ENCODE data around the gene HOXB6. TPM values are rescaled to one million over a fixed set of nuclear protein-coding genes. Genes with fewer than 3 reads are reported as not detected.
A peak's percentile ranks its signal among the peaks of the same experiment; 100 is the strongest.

The HOXB6 gene
- total RNA-seq, 2 donors from 2014 or later: 0.16 TPM; not detected in 1

DNA sequence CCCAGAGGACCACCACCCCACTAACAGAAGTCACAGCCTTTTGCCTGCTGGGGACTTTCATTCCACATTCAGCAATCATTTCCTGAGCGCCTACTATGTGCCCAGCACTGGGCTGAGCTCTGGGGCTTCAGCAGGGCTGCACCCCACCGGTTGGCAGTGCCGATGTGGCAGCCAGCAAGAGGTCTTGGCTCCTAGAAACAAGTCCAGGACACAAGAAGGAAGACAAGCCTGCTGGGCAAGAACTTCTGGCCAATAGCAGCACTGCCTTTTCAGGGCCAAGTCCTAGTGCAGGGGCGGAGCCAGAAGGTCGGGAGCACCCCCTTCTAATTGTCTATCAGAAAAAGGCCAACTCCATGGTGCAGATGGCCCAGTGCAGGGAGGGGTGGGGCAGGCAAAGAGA lies 34.4 kb upstream of the HOXB6 start:
- ATAC-seq: no peak
- H3K27ac Mint-ChIP-seq: no peak overlapping the region
- no peaks in the 10 kb centered on the region for H3K9me3 Mint-ChIP-seq
- no peak for DNase-seq (ENCODE audit: low spot score in 2 of 2)
- peaks cover 4 to 9% of the 10 kb centered on the region in 2 donors for H3K36me3 Mint-ChIP-seq

DNA sequence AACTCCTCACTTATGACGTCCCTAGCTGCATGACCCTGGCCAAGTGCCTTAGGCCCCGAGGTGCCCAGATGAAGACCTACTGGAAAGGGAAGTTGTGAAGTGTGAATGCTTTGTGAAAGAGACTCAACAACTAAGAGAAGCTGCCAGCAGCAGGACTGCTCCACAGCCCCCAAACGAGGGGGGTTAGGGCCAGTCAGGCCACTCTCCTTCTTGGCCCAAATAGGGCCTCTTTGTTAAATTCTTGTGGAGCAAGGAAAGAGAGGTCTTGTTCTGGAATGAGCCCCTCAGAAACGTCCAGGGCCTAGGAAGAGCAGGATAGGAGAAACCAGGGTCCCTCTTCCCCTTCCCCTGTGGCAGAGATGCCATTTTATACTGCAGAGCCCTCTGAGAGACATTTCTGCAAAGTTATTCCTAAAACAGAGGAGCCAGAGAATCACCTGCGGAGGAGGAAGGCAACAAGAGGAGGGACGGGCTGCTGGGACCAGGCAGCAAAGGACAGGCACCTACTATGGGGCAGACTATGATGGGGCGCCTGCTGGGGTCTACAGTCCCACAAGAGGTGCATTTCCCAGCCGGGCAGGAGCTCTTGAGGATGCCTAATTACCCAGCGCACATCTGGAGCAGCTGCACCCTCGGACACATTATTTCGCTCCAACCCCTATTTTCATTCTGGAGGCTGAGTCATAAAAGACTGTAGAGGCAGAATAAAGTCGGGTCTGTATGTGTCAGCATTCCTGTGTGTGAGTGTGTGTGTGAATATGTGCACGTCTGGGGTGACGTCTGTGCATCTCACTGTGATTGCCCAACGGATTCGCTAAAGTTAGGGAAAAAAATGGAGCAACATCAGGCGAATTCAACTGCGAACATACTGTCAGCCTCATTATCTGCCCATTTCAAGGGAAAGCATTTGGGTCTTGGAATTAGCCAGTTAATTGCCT lies 32.8 kb upstream of the HOXB6 start:
- no peak overlapping the region for H3K27ac Mint-ChIP-seq
- H3K9me3 Mint-ChIP-seq: no peaks in the 10 kb centered on the region
- H3K36me3 Mint-ChIP-seq: peaks cover 7 to 9% of the 10 kb centered on the region in 2 donors
- ATAC-seq (no peak), DNase-seq (ENCODE audit: low spot score in 2 of 2) (no peak)

DNA sequence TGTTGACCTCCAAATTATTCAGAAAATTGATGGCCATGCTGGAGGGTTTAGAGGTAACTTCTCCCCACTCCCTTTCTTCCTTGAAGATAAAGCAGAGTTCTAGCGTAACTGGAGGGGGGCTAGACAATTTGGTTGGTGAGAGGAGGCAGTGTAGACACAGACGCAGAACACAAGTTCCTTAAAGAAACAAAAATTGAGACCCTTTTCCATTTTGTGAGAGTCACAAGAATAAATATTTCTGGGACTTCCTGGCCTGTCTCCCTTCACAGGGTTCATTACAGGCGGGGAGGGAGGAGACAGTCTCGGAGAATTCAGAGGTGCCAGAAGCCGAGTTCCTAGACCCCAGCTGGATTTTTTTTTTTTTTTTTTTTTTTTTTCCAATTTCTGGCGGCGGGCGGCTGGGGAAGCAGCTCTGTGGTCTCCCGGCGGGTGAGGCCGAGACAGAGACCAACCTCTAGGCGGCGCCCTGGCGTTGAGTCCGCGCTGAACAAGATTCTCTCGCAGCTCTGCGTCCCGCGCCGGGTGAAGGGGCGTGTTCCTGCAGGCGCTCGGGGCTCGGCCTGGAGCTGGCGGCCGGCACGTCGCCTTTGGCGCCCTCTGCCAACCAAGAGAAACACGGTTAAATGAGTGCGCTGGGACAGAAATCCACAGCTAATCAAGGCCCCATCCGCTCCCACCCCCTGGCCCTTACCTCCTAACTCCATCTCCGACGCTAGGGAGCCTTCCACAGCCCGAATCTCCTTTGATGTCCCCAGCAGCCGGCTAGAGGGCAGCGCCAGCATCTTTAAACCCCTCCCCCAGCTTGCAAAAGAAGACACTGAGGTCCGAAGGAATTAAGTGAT lies 31.6 kb upstream of the HOXB6 start:
- H3K27ac Mint-ChIP-seq: no peak overlapping the region
- DNase-seq (ENCODE audit: low spot score in 2 of 2) (peak in 1 of 2 donors; percentile 85), ATAC-seq (peak; percentile 63 to 88)
- H3K9me3 Mint-ChIP-seq: no peaks in the 10 kb centered on the region
- peaks cover 3 to 10% of the 10 kb centered on the region in 2 donors for H3K36me3 Mint-ChIP-seq

DNA sequence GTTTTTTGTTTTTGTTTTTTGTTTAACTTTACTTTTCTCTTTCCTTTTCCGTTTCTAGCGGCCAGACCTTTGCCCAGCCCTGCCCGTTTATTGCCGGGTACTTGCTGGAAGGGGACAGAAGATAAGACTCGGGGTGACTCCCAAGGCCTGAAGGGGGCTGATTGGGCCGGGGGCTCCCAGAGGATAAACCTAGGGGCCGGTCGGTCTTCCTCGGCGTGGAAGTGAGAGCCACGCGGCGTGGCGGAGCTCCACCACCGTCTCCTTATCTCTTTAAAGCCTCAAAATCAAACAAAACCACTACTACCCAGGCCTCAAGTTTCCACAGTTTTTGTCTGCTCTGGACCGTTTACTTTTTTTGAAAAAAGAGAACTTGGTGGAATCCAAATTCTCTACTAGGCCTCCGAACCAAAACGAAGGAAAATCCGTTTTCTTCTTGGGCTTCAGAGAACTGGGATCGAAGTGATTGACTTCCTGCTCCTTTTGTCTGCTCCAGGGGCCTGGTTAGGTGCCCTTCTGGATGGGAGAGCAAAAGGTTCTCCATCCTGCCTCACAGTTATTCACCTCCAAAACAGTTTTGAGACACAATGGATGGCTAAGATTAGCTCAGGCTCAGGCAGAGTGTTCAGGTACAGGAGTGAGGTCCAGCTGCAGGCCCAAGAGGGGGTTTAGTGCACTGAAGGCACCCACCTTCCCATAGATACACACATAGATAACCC lies 29.9 kb upstream of the HOXB6 start:
- H3K27ac Mint-ChIP-seq: no peak overlapping the region
- ATAC-seq: no peak
- H3K36me3 Mint-ChIP-seq: peaks cover 0 to 6% of the 10 kb centered on the region in 2 donors
- no peak for DNase-seq (ENCODE audit: low spot score in 2 of 2)
- no peaks in the 10 kb centered on the region for H3K9me3 Mint-ChIP-seq

DNA sequence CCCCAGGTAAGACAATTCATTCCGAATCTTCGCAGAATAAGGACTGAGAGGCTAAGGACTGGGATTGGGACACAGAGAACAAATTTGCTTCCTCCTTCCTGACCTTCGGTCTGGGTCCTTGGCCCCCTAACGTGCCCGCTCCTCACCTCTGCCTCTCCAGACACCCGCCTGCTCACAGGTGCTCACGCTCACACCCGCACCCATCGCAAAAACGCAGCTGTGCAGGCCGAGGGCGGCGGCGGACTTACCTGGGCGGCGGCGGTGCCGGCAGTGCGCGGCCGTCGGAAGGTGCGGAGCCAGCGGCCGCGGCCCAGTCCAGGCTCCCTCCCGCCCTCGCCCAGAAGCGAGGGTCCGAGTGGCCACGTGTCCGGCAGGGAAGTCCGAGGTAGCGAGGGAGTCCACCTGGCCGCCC lies 28.5 kb upstream of the HOXB6 start:
- DNase-seq (ENCODE audit: low spot score in 2 of 2): no peak
- Mint-ChIP-seq H3K9me3 (no peaks in the 10 kb centered on the region), H3K36me3 (peaks cover 0 to 6% of the 10 kb centered on the region in 2 donors), H3K27ac (no peak overlapping the region)
- no peak for ATAC-seq

DNA sequence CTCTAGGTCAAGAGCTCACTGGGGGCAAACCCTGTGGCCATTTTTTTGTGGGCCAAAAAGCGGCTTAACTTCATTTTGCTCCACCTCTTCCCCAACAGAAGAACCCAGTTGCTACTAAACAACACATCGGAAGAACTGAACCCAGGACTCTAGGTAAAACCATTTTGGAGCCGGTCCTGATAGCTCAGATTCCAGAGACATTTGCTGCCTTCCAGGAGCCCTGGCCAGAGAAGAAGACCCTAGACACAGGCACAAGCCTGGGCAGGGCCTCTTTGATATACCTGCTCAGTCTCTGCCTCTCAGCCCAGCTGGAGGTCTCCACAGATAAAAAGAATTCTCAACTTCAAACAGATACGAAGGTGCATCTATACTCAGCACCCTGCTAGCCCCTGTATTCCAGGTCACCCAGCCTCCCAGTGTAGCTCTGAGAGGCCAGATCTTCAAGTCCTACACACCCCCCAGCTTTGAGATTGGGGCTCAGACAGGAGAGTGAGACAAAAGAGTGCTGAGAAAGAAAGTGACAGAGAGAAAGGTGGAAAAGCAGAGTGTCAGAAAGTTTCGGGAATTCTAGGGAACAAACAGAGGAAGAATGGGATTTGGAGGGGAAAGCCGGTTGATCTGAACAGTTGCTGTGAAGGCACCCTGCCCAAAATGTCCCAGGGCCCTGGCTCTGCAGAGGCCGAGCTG lies 27.9 kb upstream of the HOXB6 start:
- no peaks in the 10 kb centered on the region for H3K9me3 Mint-ChIP-seq
- H3K27ac Mint-ChIP-seq: no peak overlapping the region
- DNase-seq (ENCODE audit: low spot score in 2 of 2) (no peak), ATAC-seq (no peak)
- peaks cover 0 to 6% of the 10 kb centered on the region in 2 donors for H3K36me3 Mint-ChIP-seq

DNA sequence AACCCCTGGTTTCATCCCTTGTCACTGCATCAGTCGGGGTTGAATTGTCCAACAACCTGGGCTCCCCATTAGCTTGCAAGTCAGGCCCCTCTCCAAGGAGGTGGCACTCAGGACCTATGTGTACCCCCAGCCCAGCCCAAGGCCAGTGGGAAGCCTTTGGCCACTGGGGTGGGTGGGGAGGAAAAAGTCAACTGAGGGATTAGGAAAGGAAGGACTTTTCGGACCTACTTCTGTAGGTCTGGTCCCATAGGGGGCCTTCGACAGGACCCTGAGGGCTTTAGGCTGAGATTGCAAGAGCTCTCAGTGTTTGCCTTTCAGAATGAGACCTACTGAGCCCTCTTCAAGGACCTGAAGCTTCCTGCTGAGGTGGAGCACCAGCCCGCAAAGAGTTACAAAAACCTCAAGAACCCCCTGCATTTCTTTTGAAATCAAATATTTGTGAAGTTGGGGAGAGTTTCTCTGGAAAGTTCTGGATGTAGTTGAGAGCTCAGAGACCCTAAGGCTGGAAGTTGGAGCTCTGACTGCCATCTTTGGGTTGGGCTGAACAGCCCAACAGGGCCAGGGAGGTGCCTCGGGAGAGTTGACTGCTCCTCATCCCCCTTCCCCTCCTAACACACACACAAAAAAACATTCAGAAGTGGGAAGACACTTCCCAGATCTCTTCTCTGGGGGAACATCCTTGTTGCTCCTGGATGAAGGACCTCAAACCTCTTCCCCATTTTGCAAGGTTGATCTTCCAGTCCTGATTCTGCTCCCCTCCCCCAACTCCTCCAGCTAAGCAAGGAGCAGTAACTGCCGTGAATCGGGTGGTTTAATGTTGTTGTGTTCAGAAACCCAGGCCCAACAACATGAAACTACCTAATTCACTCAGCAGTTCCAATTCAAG lies 27.1 kb upstream of the HOXB6 start:
- DNase-seq (ENCODE audit: low spot score in 2 of 2) (no peak), ATAC-seq (no peak)
- Mint-ChIP-seq H3K9me3 (no peaks in the 10 kb centered on the region), H3K27ac (no peak overlapping the region), H3K36me3 (peaks cover 0 to 6% of the 10 kb centered on the region in 2 donors)

DNA sequence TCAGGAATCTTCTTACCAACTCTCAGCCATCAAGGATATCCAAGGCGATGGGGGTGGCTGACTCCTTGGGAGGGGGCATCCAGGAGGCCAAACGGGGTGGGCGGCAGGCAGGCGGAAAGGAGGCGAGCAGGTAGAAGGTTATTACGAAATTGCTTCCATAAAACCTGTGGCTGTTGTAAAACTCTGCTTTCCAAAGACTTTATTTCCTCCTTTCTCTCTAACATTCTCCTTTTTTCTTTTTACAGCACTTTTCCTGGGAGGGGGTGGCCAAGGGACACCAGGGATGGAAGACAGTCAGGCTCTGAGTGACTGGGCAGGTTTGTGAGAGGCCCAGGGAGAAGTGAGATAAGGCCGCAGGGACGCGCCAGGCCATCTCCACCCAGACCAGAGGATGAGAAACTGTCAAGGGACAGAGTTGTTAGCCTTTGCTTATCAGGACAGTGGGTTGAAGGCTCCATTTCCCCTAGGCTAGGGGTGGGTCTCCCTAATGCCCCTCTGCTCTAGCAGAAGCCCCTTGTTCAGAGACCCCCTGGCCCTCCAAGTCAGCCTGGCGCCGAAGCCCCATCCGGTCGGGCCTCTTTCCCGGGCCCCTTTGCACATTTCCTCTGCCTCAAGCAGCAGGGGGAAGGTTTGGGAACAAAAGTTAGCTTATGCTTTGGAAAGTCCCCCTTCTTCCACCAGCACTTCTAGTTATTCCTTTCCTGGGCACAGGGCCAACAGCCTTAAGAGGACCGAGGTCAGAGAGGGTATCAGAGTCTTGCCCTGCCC lies 26.3 kb upstream of the HOXB6 start:
- ATAC-seq: no peak
- Mint-ChIP-seq H3K9me3 (no peaks in the 10 kb centered on the region), H3K36me3 (peaks cover 0 to 6% of the 10 kb centered on the region in 2 donors), H3K27ac (no peak overlapping the region)
- DNase-seq (ENCODE audit: low spot score in 2 of 2): no peak

DNA sequence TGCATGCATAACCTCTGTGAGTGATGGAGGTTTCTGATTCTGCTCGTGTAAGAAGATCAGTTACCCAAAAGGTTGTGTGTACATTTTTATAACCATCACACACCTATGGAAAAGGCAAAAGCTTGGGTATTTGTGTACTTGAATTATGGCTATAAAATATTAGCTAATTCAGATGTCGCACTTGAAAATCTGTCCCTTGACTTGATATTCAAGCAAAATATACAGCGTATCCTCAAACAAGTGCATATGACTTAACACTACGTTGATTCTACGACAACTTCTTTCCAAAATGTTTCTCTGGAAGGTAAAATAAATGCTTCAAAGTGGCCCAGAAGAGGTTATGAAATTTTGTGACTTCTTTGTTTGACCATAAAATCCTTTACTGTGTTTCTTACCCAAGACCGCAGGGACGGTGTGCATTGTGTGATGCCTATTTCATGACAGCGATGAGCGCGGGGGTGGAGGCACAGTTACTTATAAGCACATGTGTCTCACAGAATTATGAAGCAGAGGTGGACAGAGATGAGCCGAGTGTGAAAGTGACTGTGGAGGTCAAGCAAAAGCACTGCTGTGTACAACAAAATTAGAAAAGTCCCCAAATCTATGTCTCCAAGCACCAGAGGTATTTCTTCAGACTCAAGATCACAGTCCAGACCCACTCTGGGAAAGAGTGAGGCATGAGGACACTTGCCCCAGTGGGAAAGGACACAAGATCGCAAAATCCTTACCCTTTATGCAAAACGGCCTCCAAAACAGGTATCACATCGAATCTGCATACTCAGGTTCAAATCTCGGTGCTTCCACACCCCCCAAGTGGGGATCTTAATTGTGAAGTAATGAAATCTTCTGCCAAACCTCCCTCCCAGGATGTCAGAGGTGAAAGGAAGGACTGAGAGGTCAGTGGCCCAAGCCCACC lies 25.5 kb upstream of the HOXB6 start:
- no peak for DNase-seq (ENCODE audit: low spot score in 2 of 2)
- Mint-ChIP-seq H3K36me3 (peaks cover 0 to 6% of the 10 kb centered on the region in 2 donors), H3K27ac (no peak overlapping the region), H3K9me3 (no peaks in the 10 kb centered on the region)
- no peak for ATAC-seq

DNA sequence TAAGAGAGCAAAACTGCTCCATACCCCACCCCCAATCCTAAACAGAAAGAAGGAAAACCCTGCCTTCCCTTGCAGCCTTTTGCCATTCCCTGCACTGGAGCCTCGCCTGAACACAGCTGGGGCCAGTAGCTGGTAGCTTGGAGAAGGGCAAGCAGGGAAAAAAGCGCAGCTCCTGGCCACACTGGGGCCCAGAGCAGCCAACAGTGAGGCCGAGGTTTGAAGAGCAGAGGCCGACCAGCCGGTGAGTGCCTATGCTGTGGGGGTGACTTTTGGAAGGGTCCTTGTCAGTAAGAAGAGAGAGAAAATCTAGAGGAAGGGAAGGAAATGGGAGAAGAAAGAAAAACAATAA lies 24.6 kb upstream of the HOXB6 start:
- H3K36me3 Mint-ChIP-seq: peaks cover 0 to 6% of the 10 kb centered on the region in 2 donors
- DNase-seq (ENCODE audit: low spot score in 2 of 2): no peak
- H3K9me3 Mint-ChIP-seq: no peaks in the 10 kb centered on the region
- ATAC-seq: no peak
- no peak overlapping the region for H3K27ac Mint-ChIP-seq

DNA sequence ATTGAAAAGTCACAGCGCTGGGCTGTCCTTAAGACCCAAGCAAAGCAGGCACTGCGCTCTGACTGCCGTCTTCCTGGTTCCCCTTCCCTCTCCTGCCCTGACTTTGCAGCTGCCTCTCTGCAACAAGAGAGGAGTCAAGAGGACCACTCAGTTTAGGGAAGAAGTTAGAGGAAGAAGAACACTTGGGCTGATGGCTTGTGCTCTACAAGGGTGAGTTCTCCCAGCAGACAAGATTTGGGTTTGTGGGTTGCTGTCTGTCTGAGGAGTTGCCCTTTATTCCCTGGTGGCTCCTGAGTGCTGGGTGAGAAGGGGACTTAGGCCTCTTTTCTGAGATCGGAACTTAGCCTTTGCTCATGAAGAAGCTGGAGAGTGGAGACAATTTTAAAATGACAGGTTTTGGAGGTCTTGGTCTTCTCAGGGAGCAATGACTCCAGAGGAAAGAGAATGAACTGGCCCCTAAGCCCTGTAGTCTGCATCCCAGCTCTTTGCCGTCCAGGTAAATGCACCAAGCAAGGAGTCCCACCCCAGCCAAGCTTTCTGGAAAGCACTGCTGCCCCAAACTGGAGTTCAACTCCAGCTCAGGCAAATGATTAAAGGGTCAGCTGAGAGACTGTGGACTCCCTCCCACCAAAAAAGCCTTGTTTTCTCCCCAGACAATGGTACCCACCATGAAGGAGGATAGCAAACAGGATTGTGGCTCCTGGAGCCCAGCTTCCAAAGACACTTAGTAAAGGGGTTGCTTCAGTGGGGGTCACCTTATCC lies 24.0 kb upstream of the HOXB6 start:
- Mint-ChIP-seq H3K9me3 (no peaks in the 10 kb centered on the region), H3K36me3 (peaks cover 0 to 6% of the 10 kb centered on the region in 2 donors), H3K27ac (no peak overlapping the region)
- ATAC-seq (no peak), DNase-seq (ENCODE audit: low spot score in 2 of 2) (no peak)

DNA sequence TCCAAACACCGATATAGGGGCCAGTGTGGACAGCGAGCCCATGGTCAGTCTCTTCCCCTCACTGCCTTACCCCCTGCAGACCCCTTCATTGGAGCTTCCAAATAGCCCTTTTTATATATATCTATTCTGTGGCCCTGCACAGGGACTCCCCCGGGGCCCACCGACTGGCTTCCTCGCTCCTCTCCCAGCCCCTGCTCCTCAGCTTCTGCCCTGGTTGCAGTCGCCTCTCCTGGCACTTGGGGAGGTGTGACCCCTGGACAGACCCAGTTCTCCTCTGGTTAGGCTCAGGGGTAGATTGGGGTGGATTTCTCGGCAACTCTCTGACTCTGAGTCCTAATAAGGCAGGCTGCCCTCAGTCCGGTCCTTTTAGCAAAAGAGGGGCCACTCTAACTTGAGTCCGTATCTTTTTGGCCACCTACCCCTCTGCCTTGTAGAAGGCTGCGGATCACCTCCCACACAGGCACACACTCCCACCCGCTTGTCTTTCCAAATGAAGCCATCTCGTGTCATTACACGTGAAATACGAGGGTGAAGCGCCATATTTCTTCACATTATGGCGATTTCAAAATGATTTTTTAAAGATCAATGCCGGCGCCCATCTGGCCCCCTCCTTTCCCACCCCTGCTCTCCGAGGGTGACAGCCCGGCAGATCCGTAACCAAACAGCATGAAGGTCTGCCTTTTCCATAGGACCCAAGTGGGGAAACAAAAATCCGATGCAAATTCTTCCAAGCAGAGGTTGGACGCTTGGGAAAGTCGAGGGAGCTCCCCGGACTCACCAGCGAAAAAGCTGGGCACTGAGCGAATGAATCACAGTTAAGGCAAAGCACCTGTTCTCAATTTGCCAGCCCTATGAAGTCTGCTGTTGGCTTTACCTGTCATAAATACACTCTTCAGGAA lies 23.1 kb upstream of the HOXB6 start:
- Mint-ChIP-seq H3K36me3 (peaks cover 0 to 6% of the 10 kb centered on the region in 2 donors), H3K9me3 (no peaks in the 10 kb centered on the region), H3K27ac (no peak overlapping the region)
- DNase-seq (ENCODE audit: low spot score in 2 of 2) (no peak), ATAC-seq (no peak)
